Keratinocyte (primary cell): ENCODE data around the gene SYT15B.
"Not testable (repeated sequence)": the region's sequence is repeated elsewhere in the genome, so short reads cannot be mapped to it uniquely, and the experiment has no call there.

ENCODE experiments used
- CTCF ChIP-seq, 3 experiments: IDR thresholded peaks in 1 of 3; conservative IDR thresholded peaks in 1 of 3; optimal IDR thresholded peaks in 1 of 3; 2 replicates in 2 of 3; 3 replicates in 1 of 3; pipeline versions ENCODE3 to v1.5.1; 2011; ENCODE audit warnings: low read length in 3 of 3, mild to moderate bottlenecking in 3 of 3, moderate library complexity in 2 of 3, control low read depth in 1 of 3, inconsistent platforms in 1 of 3; ENCODE audit not compliant: insufficient read depth in 2 of 3; ENCODE audit errors: extremely low read depth in 1 of 3
- EZH2 ChIP-seq: IDR thresholded peaks from one replicate; pipeline ENCODE4 v1.6.1; 2012; ENCODE audit warnings: inconsistent platforms, mild to moderate bottlenecking, low read length, moderate library complexity

GRCh38 chr10:47730911-47731310 lies 32.5 kb downstream of the SYT15B start:
- not testable (repeated sequence) for TF ChIP-seq CTCF (optimal IDR thresholded peaks at IDR 0.05 in 1 of 3, IDR thresholded peaks at IDR 0.05 in 1 of 3, conservative IDR thresholded peaks at IDR 0.05 in 1 of 3; ENCODE audit: extremely low read depth in 1 of 3, insufficient read depth in 2 of 3, low read length in 3 of 3); EZH2
